HG03565 (cell line): Measurements from ENCODE around the gene DEDD2.

ENCODE experiments used
- ATAC-seq: cut with Tn5 transposase; IDR thresholded peaks from one replicate; pipeline ENCODE4 v1.9.1; 2021; ENCODE audit warnings: mild to moderate bottlenecking, moderate library complexity; ENCODE audit not compliant: unreplicated experiment

DEDD2 gene

DNA sequence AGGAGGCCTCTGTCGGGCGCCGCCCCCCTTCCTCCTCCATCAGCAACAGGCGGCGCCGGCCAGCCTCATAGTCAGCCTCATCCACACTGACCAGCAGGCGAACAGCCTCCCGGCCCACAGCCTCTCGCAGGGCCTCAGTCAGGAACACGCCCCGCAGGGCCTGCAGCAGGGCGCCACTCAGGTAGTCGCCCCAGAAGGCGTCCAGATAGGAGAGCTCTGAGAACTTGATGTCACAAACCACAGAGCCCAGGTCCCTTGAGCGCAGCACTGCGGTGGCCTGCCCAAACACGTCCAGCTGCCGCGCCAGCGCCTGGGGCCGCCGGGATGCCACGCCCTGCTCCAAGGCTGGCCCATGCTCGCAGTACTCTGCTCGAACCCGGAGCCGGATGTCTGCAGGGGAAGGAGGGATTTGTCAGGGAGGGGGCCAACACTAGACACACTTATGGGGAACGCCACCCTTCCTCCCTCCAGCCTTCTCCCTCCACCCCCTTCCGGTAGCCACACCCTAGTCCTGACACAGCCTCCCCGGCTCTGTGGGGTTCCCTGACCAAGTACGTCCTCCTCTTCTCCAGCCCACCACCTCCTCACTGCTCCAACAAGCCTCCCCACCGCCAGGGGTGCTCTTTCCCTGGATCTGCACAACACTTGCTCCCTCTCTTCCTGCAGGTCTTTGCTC, 17.9 kb downstream of the DEDD2 start:
- ATAC-seq, result no peak

- no peak for ATAC-seq
Observed at GRCh38 chr19:42198676-42199439, 18.6 kb downstream of the DEDD2 start.

DNA sequence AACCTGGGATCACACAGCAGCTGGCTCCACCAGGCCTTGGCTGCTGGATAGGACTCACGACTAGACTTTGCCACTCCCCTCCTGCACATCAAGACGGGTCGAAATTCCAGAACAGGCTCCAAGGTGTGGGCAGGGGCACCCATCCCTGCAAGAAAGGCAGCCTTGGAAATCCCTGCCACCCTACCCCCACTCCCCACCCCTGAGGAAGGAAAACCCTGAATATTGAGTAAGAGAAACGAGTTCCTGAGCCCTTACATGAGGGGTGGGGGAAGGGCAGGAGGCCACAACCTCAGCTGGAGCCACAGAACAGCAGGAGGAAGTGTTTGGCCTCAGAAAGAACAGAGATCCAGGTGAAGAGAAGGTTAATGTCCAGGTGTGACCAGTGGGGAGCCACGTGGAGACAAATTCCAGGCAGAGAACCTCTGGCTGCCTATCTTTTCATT, 20.1 kb downstream of the DEDD2 start:
- no peak for ATAC-seq

GRCh38 chr19:42196011-42197001, 21.2 kb downstream of the DEDD2 start:
- ATAC-seq, result no peak

DNA sequence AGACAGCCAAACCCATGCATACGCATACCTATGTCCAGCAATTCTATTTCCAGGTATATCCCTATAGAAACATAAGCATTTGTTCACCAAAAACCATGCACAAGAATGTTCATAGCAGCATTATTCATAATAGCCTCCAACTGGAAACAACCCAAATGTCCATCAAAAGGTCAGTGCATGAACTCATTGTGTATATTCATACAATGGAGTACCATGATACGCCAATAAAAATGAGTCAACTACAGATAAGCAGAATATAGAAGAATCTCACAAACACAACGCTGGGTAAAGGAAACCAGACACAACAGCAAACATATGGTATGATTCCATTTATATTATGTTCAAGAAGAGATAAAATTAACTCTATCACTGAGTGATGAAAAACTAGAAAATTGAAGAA, 23.8 kb downstream of the DEDD2 start:
- ATAC-seq, result no peak

GRCh38 chr19:42193294-42193693, 24.2 kb downstream of the DEDD2 start:
- no peak for ATAC-seq

- no peak for ATAC-seq
Observed at GRCh38 chr19:42191855-42192254, 25.6 kb downstream of the DEDD2 start.

GRCh38 chr19:42191330-42191729, 26.1 kb downstream of the DEDD2 start:
- no peak for ATAC-seq

DNA sequence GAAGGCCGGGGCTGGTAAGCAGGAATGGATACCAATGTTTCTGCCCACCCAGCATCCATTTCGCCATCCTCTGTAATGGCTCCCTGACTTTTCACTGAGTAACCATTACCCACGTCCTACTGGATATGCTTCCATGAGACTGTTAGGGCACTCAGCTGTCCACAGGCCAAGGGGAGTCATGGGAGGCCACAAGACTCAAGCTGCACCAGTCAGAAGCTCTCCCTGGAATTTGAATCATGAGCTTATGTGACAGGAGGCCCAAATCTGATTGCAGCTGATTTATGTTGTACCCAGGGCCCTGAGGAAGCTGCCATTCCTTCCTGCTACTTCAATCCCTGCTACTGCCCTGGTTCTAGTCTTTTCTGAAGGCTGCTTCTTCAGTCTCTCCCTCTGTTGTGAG, 28.3 kb downstream of the DEDD2 start:
- ATAC-seq, result no peak

GRCh38 chr19:42188665-42189064, 28.8 kb downstream of the DEDD2 start:
- no peak for ATAC-seq

DNA sequence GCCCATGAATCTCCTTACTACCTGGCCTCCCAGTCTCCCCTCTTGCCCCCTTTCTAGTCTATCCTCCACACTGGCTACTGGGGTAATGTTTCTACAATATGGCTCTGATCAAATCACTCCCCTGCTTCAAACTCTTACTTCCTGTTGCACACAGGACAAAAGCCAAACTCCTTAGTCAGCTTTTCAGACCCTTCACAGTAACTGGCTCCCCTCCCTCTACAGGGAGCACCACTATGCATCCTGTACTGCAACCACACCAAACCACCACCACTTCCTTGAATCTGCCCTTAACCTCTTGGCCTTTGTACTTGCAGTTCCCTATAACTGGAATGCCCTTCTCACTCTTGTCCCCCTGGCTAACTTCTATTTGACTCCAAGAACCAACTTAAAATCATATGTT, 32.2 kb downstream of the DEDD2 start:
- ATAC-seq, result no peak

- no peak for ATAC-seq
Observed at GRCh38 chr19:42184401-42184861, 33.0 kb downstream of the DEDD2 start.

GRCh38 chr19:42178791-42179674, 38.4 kb downstream of the DEDD2 start:
- ATAC-seq, result no peak

GRCh38 chr19:42177686-42178019, 39.8 kb downstream of the DEDD2 start:
- ATAC-seq, result no peak

- no peak for ATAC-seq
Observed at GRCh38 chr19:42176990-42177685, 40.3 kb downstream of the DEDD2 start.

GRCh38 chr19:42176649-42176989, 40.9 kb downstream of the DEDD2 start:
- ATAC-seq, result no peak

DNA sequence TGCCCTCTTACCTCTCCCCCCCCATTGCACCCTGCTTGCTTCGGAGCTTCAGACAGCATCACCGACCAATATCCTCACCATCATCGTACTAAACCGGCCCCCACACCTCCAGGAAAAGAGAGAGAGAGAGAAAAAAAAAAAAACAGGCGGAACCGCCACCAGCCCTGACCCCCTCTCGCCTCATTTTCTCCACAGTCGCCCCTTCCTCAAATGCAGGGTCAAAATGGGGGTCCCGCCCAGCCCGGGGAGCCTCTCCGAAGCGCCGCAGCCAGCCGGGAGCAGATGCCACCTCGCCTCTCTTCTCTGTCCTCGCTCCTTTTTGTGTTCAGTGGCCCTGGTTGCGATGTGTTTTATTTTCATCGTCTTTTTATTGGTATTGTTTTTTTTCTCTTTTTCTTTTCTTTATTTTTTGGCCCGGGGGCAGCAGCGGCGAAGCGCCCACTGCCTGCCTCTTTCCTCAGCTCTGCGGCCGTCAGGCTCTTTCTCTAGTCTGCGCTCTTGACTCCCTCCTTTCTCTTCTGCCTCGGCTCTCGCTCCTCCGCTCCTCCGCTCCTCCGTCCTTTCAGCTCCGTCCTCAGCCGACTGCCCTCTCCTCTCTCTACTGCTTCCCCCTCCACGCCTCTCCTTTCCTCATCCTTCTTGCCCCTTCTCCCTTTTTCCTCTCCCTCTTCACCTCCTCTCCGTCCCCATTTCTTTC, 41.4 kb downstream of the DEDD2 start:
- no peak for ATAC-seq

- no peak for ATAC-seq
Observed at GRCh38 chr19:42174958-42175734, 42.3 kb downstream of the DEDD2 start.
